HG03342 (cell line): Measurements from ENCODE around the gene NCOA7.
"Not testable (repeated sequence)": the region's sequence is repeated elsewhere in the genome, so short reads cannot be mapped to it uniquely, and the experiment has no call there.

Source experiments
- ATAC-seq: cut with Tn5 transposase; IDR thresholded peaks from one replicate; pipeline ENCODE4 v1.9.1; 2021; ENCODE audit warnings: mild to moderate bottlenecking, moderate library complexity; ENCODE audit not compliant: unreplicated experiment

Gene NCOA7

DNA sequence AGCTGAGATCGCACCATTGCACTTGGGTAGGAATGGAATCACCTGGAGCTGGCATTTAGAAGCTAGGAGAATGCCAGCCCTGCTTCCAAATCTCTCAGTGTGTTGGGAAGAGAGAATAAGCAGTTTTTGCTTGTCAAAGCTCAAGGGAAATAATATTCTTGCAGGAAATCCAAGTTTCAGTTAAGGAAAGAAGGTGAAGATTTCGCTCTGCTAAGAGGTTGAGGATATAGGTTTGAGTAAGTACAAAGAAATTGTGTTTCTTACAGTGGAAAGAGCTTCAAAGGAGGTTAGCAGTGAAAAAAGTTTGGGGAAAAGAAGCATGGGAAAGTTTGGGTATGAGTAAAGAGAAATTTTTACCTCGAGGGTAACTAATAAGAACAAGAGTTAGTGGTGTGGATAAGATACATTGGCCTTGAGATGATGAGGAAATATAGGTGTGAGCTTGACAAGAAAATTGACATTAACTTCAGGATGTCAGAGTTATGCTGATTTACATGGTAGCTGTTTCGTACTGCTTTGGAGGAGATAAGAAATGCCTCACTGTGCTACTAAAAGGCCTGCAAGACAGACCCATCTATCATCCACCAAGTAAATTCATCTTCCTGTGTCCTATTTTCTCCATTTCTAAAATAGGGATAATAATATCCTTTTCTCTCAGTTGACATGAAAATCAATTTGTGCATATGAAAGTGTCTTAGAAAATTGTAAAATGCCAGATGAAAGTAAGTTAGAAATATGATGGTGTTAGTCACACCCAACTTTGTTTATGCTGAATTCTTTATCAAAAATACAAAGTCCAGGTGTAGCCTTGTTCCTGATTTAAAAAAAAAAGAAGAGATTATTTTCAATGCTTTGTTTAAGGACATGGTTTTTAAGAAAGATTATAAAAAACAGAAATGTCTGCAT is 153.0 kb downstream of the NCOA7 start:
- no peak for ATAC-seq

DNA sequence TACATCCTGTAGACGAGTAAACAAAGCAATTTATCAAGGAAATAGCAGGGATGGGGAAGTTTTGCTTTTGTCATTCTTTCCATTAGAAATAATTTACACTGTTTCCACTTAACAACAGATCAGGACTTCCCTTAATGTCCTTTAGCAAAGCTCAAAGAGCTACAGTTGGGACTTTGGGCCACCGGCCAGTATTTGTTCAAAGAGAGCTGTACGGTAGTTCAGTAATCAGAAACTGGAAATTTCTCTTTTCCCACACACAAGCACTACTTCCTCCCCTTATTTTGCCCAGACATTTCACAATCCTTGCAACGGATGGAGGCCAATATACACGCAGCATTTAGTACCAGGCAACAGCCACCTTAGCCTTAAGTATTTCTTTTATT is 153.7 kb downstream of the NCOA7 start:
- ATAC-seq = no peak

DNA sequence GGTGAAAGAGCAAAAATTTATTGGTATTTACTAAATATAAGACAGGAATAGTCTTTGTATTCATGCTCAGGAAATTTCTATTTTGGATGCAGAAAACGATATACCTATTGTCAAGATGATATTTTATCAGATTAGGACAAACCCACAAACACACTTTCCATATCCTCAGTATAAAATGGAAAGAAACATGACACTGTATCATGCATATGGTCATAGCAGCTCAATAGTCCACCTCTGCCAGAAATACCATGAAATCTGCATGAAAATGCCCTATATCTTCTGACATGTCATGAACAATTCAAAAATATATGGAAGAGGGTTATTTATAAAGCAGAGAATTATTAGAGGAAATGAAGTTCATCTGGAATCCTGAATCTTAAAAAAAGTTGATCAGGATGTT is 154.1 kb downstream of the NCOA7 start:
- ATAC-seq = no peak

DNA sequence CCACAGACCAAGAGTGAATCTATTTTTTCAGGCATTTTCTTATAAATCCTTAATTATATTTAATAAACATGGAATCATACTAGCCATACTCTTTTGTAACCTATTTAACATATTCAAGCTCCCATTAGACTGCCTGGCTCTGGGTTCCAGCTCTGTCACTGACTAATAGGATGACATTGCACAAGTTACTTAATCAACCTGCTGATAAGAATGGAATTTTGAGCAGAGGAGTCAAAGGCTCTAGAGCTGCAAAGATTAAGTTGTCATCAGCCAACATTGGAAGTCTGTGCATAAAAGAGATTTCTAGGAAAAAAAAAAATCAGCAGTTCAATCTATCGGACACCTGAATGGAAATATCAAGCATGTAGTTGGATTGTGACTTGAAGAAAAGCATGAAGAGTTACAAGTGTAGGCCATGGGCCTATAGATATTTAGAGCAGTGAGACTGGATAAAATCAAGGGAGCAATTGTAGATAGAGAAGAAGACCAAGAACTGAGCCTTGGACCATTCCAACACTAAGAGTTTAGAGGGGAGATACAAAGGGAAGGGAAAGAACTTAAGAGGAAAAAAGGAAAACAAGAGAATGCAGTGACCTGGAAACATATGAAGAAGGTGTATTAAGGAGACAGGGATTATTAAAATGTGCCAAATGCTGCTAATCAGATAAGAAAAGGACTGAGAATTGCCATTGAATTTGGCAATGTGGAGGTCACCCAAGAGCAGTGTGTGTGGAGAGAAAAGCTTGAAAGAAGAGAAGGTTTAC is 154.8 kb downstream of the NCOA7 start:
- ATAC-seq = no peak

DNA sequence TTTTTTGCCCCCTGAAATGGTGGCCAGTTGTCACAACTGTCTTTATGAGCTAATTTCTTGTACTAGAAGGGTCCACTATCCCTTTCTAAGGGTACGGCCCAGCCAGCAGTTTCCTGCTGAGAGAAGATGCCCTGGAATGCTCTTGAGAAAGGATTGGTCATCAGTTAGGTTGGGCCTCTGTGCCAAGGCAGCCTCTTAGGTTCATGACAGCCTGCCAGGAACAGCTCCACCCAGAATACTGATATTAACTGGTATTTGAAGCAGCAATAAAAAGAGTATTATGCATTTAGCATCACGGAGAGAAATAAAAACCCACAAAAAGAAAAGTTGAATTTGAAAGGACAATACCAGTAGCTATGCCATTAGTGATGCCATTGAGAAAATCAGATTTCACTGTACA is 156.9 kb downstream of the NCOA7 start:
- no peak for ATAC-seq

DNA sequence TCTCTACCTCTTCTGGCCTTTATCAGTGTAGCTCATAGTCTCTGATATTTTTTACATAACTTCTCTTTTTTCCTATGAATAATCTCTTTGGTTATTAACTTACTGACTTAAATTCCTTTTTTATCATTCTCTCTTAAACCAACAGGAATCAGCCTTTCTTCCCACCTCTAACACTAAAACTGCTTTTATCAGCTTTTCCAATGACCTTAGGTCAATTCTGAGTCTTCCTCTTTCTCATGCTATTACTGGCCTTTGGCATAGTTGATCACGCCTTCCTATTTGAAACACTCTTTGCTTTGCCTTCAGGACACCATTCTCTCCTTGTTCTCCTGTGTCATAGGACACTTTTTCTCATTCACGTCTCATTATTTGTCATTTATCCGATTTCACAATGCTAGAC is 157.7 kb downstream of the NCOA7 start:
- ATAC-seq = no peak

DNA sequence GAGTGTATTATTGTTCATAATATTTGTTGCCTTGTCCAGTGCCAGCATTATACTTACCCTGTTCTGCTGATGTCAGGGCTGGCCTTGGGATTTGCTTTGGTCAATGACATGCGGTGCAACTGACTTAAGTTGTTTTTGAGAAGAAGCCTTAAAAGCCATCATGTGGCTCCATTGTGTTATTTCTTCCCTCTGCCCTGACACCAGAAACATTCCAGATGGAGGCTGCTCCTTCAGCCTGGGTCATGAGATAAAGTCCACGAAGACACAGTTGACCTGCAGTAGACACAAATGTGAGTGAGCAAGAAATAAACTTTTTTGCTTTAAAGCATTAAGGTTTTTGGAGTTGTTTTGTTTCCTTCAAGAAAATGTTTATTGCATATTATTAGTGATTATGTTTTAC is 158.3 kb downstream of the NCOA7 start:
- ATAC-seq = no peak

DNA sequence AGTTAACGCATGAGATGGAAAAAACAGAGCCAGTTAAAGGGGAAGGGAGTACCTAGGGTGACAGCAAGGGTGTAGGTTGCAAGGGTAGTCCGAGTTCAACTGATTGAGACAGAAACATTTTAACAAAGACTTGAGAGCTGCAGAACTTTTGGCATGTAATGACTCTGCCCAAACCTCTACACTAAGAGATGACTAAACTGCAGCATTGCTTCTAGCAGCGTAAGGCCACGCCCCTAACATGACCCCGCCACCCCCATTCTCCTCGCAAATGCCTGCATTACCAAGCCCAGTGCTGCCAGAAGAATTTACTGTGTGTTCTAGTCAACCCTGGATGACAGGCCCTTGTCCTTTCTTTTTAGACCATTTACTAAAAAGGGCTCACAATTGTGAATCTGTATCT is 159.5 kb downstream of the NCOA7 start:
- ATAC-seq = no peak

DNA sequence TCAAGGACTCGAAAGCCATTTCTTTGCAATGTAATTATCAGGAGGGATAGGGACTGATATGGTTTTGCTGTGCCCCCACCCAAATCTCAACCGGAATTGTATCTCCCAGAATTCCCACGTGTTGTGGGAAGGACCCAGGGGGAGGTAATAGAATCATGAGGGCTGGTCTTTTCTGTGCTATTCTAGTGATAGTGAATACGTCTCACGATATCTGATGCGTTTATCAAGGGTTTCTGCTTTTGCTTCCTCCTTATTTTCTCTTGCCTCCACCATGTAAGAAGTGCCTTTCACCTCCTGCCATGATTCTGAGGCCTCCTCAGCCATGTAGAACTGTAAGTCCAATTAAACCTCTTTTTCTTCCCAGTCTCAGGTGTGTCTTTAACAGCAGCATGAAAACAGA is 160.0 kb downstream of the NCOA7 start:
- not testable (repeated sequence) for ATAC-seq

DNA sequence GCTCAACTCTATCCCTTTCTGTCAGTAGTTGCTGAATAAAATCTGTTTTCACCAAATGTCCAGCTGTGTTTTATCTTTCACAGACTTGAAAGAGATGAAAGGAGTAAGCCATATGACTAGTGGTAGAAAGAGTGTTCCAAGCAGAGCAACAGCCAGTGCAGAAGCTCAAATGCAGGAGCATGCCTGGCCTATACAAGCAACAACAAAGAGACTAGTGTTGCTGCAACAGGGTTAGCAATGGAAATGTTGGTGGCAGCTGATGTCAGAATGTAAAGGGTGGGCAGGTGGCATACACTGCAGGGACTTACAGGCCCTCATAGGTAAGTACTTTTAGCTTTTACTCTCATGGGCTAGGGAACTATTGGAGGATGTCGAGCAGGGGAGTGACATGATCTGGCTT is 160.6 kb downstream of the NCOA7 start:
- ATAC-seq = no peak

DNA sequence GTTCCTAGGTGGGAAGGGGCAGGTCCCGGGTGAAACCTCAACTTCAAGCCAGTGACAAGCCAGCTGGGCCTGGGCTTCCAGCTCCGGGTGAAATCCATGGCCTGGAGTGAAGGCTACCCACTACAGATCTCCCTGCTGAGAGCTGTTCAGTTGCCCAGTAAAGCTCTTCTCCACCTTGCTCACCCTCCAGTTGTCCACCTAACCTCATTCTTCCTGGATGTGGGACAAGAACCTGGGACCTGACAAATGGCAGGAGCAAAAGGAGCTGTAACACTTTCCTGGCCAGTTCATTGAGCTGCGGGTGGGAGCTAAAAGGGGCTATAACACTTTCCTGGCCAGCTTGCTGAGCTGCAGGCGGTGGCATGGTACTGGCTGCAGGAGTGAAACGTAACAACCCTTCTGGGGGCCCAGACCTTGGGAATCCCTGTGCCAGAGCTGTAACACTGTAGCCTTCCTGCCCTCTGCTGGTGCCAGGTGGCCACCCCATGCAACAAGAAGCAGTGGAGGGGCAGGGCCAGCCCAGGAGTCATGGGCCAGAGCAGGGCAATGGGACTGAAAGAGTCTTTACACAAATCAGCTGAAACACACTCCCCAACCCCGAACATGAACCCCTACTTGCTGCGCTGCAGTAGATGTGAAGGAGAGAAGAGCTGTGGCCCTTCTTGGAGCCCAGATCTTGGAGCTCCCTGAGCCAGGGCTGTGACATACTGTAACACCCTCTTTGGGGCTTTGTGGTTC is 162.2 kb downstream of the NCOA7 start:
- ATAC-seq = no peak

DNA sequence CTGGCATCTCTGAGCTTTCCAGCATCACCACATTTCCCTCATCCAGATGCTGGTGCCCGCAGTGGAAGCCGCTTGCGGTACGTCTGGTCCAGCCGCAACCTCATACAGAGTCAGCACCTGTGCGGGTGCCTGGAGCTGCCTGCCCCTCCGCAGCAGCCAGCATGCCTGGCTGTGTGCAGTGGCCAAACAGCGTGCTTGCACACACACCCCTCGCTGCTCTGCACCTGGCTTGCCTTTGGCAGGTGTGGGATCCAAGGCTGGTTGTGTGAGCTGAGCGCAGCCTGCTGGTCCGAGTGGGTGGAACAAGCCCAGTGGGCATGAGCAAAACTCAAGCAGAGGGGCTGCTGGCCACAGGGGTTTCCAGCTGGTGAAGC is 162.7 kb downstream of the NCOA7 start:
- peak; percentile 12 for ATAC-seq

DNA sequence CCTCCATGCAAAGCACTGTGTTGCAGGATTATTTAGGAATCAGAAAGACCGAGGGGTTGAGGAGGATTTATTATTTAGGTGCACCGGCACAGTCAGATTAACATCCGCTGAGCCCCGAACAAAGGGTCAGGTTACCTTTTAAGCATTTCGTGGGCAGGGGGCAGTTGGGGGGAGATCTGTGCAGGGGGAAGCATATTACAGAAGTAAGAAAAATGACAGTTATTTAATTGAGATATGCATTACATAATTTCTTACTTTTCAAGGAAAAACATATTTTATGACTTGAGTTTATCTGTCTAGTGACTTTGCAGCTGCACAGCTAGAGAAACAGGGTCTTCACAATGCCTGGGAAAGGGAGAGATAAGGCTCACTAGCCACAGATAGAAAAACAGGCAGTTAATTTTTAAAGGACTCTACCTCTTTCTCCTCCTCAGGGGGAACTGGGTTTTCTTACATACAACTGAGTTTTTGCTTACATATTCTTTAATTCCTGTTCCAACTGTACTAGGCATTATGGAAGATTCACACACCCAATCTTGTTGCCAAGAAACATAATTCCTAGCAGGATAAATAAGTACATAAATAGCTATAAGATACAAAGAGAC is 164.1 kb downstream of the NCOA7 start:
- ATAC-seq = no peak

DNA sequence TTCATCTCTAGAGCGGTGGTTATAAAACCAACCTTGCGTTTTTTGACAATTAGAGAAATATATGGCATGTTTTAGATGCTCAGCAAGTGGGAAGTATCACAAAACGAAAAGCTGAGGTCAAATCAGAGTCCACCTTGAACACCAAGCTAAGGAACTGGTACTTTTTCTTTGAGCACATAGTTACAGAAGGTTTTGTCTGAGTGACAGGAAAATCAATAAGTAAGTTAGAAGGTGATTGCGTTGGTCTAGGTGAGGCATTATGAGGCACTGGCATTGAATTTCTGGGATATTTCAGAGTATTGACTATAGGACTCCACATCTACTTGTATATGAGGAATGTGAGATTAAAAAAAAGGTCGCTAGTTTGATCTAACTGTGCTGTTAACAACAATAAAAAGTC is 165.2 kb downstream of the NCOA7 start:
- ATAC-seq = no peak

DNA sequence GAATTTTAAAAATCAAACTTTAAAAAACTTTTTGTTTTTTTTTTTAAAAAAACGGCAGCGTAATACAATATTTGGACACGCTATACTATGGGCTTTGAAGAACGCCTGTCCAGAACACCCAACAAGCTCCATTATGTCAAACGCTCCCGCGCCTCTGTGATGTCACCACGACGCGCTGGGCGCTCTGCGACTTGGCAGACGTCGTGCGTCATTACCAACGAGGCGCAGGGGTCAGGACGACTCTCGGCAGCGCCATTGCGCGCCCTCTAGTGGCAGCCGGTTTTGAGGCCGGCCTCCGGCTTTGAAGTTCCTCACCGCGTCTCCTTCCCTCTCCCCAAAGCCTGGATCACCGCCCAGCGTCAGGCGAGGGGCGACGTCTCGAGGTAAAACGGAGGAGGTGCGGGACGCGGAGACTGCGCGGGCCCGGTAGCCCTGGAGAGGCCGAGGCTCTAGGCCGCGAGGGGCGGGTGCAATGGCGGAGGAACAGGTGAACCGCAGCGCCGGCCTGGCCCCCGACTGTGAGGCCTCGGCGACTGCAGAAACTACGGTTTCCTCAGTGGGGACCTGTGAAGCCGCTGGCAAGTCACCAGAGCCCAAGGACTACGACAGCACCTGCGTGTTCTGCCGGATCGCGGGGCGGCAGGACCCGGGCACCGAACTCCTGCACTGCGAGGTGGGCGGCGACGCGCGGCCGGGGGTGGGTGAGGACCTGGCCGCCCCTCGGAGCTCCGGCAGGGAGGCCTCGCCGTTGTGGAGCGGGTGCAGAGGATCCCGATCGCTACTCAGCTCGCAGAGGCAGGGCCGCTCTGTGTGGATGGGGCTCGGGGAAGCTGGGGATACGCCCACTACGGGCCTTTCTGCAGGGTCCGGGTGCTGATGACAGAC is 166.0 kb downstream of the NCOA7 start, which contains the start of gene HINT3:
TSS of gene HINT3 (plus strand) at position 265 of the 885 bp plus-strand sequence. CDS start at position 473, 208 bp downstream.
- ATAC-seq = peak; percentile 91

DNA sequence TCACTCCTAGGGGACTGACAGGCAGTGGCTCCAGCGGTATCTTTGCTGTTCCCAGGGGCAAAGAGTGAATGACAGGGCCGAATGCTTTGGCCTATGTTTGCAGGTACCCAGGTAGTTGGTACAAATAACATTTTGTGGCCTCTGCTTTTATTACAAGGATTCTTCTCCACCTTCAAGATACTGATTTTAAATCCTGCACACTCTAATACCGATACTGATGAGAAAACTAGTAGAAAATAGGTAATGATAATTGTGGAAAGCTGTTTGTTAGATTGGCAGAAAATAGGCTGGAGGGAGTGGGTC is 166.6 kb downstream of the NCOA7 start:
- no peak for ATAC-seq

DNA sequence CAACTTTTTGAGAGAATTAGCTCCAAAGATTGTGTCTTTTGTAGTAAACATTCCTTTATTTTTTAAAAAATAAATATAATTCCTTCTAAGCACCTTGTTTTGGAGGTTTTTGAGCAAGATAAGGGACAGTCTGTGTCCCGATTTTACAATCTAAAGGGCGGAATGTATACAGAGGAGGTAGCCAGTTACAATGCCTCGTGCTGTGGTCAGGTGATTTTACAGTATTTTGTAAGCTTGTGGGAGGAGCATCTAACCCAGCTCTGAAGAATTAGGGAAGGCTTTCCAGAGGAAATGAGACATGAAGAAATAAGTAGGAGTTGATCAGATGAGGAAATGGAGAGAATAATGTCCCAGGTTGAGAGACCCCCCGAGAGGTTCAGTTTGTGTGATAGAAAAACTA is 167.1 kb downstream of the NCOA7 start:
- no peak for ATAC-seq

DNA sequence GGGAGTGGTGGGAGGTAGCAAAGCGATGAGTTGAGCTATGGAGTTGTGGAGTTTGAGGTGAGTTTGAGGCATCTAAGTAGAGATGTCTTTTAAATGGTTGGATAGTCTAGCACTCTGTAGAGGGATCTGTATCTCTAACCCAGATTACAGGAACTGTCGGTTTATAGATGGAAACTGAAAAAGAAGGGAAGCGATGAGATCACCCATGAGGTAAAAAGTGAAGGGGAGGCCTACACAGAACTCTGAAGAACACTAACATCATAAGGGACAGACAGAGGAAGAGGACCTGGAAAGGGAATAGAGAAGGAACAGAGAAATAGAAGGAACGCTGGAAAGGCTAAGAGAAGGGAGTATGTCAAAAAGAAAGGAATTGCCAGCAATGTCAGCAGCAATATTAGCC is 168.3 kb downstream of the NCOA7 start:
- ATAC-seq = no peak

DNA sequence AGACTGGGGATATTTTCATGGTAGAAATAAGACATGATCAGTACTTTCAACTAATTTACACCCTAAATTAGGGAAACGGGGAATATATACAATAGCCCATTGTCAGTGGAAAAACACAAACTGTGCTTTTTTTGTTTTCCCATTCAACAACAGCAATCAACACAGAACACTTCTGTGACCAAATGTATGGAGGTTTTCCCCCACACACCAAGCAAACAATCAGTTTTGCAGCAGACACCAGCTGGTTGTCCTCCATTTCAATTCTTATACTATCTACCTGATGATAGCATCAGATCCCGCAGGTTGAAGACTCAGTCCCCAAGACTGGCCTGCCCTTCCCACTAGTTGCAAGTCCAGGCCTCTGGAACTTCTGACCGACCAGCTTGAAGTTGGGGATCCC is 170.4 kb downstream of the NCOA7 start:
- ATAC-seq = no peak

DNA sequence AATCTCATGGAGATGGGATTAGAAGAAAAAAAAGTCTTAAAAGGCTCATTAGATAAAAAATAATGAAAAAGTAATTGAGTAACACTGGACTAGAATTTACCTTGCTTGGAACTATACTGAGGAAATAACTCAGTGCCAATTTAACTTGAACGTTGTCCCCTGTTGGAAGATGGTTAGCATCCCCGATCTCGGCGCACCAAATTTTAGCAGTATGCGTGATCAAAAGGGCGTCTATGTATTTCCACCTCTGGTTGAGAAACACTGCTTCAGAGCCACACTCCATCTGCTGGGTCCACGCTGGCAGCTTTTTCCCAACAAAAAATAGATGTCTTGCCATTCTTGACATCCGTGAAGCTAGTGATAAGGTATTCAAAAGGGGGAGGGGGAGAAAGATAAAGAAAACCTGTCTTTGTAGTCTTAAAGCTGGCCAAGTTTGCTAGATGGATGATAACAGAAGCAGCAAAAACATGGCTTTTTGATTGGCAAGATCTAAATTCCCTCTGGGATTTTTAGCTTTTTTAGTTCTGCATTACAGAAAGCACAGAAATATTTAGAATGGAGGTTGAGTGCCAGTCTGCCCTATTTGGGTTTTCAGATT is 172.2 kb downstream of the NCOA7 start:
- ATAC-seq = no peak
